Karpas-422 (cell line): ENCODE results near the gene TMEM200C. TPM values are rescaled to one million over a fixed set of nuclear protein-coding genes. Genes with fewer than 3 reads are reported as not detected.
"Not testable (repeated sequence)": the region's sequence is repeated elsewhere in the genome, so short reads cannot be mapped to it uniquely, and the experiment has no call there.

Experiments
- DNase-seq: peaks from one replicate; pipeline ENCODE4 v3.0.0-alpha.2; 2015
- H2AFZ ChIP-seq: fragments of 200-600 bp; sonication (generic); 2 replicates; pipeline ENCODE4 v1.6.1; 2014; ENCODE audit warnings: antibody characterized with exemption, low read length, mixed read lengths
- H3K27ac ChIP-seq: fragments of 200-600 bp; sonication (generic); 2 replicates; pipeline ENCODE4 v1.5.1; 2014; ENCODE audit warnings: mild to moderate bottlenecking, low read length, moderate library complexity
- H3K27me3 ChIP-seq: fragments of 200-600 bp; sonication (generic); 2 replicates; pipeline ENCODE4 v1.6.1; 2014; ENCODE audit warnings: low read length, mixed read lengths
- H3K36me3 ChIP-seq: fragments of 200-600 bp; sonication (generic); 2 replicates; pipeline ENCODE4 v1.6.1; 2014; ENCODE audit warnings: low read length, mixed read lengths; ENCODE audit not compliant: insufficient read depth
- H3K4me1 ChIP-seq: fragments of 200-600 bp; sonication (generic); 2 replicates; pipeline ENCODE4 v1.6.1; 2014; ENCODE audit warnings: mild to moderate bottlenecking, low read length, mixed read lengths
- H3K4me2 ChIP-seq: fragments of 200-600 bp; sonication (generic); 2 replicates; pipeline ENCODE4 v1.6.1; 2014; ENCODE audit warnings: low read length, low read depth, mild to moderate bottlenecking; ENCODE audit not compliant: poor library complexity, severe bottlenecking
- H3K4me3 ChIP-seq: fragments of 200-600 bp; sonication (generic); 2 replicates; pipeline ENCODE4 v1.5.1; 2014; ENCODE audit warnings: mild to moderate bottlenecking, antibody characterized with exemption, low read length, mixed read lengths
- H3K79me2 ChIP-seq: fragments of 200-600 bp; sonication (generic); 2 replicates; pipeline ENCODE4 v1.6.1; 2014; ENCODE audit warnings: mild to moderate bottlenecking, low read length, mixed read lengths
- H3K9ac ChIP-seq: fragments of 200-600 bp; sonication (generic); 2 replicates; pipeline ENCODE4 v1.6.0; 2014; ENCODE audit warnings: low read length
- H3K9me2 ChIP-seq: fragments of 200-600 bp; sonication (generic), shearing (Covaris generic); replicated peaks from 2 replicates; pipeline ENCODE4 v1.6.0; 2014; ENCODE audit warnings: mild to moderate bottlenecking, low read length, moderate library complexity; ENCODE audit not compliant: insufficient read depth
- H3K9me3 ChIP-seq: fragments of 300-700, 200-600 bp; sonication (generic); 2 replicates; pipeline ENCODE4 v1.6.1; 2014; ENCODE audit warnings: low read length, mixed read lengths
- H4K20me1 ChIP-seq: fragments of 200-600 bp; sonication (generic); 2 replicates; pipeline ENCODE4 v1.6.1; 2014; ENCODE audit warnings: mild to moderate bottlenecking, antibody characterized with exemption, low read length, low read depth; ENCODE audit not compliant: insufficient read depth
- total RNA-seq: library from RNA; depleted of rRNA; stranded (reverse); fragments of >200 nt; shearing (Covaris generic); gene quantifications from 2 replicates; pipeline ENCODE4 v1.2.3, GENCODE V29; 2014; ENCODE audit warnings: low replicate concordance

The TMEM200C gene
- total RNA-seq, 1 experiment from 2014 or later = not detected

DNA sequence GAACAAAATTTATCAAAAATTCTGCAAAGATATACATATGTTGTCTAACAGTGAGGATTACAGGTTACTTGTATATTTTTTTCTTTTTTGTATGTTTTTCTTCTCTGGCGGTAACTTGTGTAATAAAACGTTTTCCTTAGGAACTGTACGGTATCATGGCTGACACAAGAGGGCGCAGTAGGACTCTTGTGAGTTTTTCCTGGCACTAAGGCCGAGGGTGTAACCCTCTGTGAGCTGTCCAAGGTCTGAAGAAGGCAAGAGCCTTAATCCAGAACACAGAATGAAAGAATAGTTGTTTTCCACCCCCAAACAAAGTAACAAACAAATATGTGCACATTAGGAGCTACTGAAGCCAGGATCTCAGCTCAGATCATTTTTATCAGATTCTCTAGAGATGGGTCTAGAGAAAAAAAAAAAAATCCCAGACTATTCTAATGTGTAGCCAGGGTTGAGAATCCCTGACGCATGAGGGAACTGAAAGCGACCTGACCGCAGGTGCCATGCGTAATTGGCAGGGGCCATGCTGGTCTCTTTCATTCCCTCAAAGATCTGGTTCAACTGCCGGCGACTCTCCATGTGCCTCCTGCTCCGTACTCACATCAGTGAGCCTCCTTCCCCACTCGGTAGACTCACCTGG is 27.0 kb downstream of the TMEM200C start:
- Histone ChIP-seq H3K9ac (no peak overlapping the region), H3K36me3 (no peaks in the 10 kb centered on the region), H2AFZ (no peak overlapping the region), H3K27me3 (no peaks in the 10 kb centered on the region), H3K9me3 (no peaks in the 10 kb centered on the region), H3K4me1 (peaks cover 45% of the 10 kb centered on the region), H3K4me2 (no peak overlapping the region), H3K9me2 (no peaks in the 10 kb centered on the region), H3K4me3 (no peak overlapping the region), H4K20me1 (no peaks in the 10 kb centered on the region), H3K79me2 (no peaks in the 10 kb centered on the region), H3K27ac (no peak overlapping the region)
- DNase-seq = peak; percentile 94

DNA sequence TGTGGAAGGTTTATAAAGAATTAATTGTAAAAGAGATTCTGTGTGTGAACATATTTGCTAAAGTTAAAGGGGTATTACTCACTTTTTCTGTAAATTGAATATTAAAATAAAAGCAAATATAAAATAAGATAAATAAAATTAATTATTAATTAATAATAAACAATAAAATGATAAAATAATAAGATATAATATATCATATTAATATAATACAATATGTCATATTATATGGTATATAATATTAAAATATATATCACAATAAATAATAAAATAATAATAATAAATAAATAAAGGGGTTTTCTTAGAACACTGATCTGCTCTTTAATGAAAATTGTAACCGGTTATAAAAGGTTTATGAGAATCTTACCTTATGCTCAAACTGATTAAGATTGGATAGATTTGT is 29.8 kb downstream of the TMEM200C start:
- H3K9me2 ChIP-seq = no peaks in the 10 kb centered on the region
- H3K27ac ChIP-seq = no peak overlapping the region
- no peak overlapping the region for H3K9ac ChIP-seq
- peaks cover 22% of the 10 kb centered on the region for H3K4me1 ChIP-seq
- peaks cover 3% of the 10 kb centered on the region; the same call in 1 of the 2 replicates for H3K9me3 ChIP-seq
- no peaks in the 10 kb centered on the region for H3K79me2 ChIP-seq
- no peak overlapping the region for H3K4me3 ChIP-seq
- no peak for DNase-seq
- H3K4me2 ChIP-seq = no peak overlapping the region
- H3K36me3 ChIP-seq = no peaks in the 10 kb centered on the region
- H4K20me1 ChIP-seq = no peaks in the 10 kb centered on the region
- no peaks in the 10 kb centered on the region for H3K27me3 ChIP-seq
- no peak overlapping the region for H2AFZ ChIP-seq

DNA sequence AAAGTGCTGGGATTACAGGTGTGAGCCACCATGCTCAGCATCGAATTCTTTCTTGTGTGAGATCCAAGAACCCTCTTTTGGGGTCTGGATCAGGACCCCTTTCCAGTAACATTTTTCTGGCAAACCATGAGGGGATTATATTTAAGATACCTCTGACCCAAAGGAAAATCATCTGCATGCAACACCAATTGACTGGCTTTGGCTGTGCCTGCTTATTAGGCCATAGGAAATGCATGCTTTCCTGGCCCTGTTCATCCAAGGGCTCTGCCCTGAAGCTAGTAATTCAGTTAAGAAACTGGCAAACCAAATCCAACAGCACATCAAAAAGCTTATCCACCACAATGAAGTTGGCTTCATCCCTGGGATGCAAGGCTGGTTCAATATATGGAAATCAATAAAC is 33.2 kb downstream of the TMEM200C start:
- DNase-seq, H3K27me3 ChIP-seq, H3K9ac ChIP-seq, H3K79me2 ChIP-seq, H4K20me1 ChIP-seq, H3K9me2 ChIP-seq, H3K36me3 ChIP-seq, H3K27ac ChIP-seq, H3K4me1 ChIP-seq, H3K4me2 ChIP-seq, H2AFZ ChIP-seq, H3K9me3 ChIP-seq, H3K4me3 ChIP-seq: not testable (repeated sequence)

DNA sequence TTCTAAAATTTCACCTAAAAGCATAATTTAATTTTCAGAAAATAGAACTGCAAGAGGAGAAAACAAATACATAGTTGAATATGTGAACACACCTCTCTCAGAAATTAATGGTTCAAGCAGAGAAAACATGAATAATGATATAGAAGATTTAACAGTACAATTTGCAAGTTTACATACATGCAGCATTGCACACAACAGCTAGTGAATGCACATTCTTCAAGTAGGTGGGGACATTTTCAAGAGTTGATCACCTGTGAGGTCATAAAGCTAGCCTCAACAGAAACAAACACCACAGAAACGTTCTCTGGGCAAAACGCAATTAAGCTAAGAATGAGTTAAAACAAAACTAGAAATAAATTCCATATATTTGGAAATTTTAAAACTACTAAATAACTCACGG is 38.1 kb downstream of the TMEM200C start:
- no peak overlapping the region for H3K4me2 ChIP-seq
- H3K27ac ChIP-seq = no peak overlapping the region
- H3K4me3 ChIP-seq = no peak overlapping the region
- H3K27me3 ChIP-seq = no peaks in the 10 kb centered on the region; the same call in 1 of the 2 replicates
- no peak overlapping the region for H3K9ac ChIP-seq
- no peak overlapping the region for H2AFZ ChIP-seq
- peaks cover 3% of the 10 kb centered on the region; the same call in 1 of the 2 replicates for H3K9me3 ChIP-seq
- H3K79me2 ChIP-seq = no peaks in the 10 kb centered on the region
- no peaks in the 10 kb centered on the region for H3K9me2 ChIP-seq
- no peaks in the 10 kb centered on the region for H3K36me3 ChIP-seq
- no peaks in the 10 kb centered on the region for H3K4me1 ChIP-seq
- no peaks in the 10 kb centered on the region for H4K20me1 ChIP-seq
- DNase-seq = no peak

DNA sequence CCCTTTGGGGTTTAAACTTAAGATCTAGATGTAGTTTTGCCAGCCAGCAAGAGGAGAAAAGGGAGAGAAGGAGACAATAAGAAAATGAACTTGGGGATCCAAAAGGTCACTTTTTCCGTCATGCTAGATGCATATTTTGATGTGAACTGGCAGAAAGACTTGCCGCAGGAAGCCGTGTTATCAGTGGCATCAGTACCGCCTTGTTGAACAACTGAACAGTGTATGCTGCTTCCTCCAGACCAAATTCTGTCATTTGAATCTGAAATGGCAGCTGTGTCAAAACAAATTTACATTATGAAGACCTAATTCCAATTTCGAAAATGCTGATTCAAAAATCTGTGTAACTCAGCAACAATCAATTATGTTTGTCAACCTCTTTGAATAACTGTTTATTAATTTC is 42.1 kb downstream of the TMEM200C start:
- no peaks in the 10 kb centered on the region; the same call in 1 of the 2 replicates for H3K27me3 ChIP-seq
- no peaks in the 10 kb centered on the region for H3K4me1 ChIP-seq
- no peak overlapping the region for H2AFZ ChIP-seq
- no peak overlapping the region for H3K27ac ChIP-seq
- no peak overlapping the region for H3K9ac ChIP-seq
- no peak for DNase-seq
- H4K20me1 ChIP-seq = no peaks in the 10 kb centered on the region
- no peaks in the 10 kb centered on the region for H3K79me2 ChIP-seq
- no peaks in the 10 kb centered on the region for H3K36me3 ChIP-seq
- no peak overlapping the region for H3K4me3 ChIP-seq
- no peak overlapping the region for H3K4me2 ChIP-seq
- H3K9me3 ChIP-seq = no peaks in the 10 kb centered on the region
- no peaks in the 10 kb centered on the region for H3K9me2 ChIP-seq

GRCh38 chr18:5851998-5852397 is 43.3 kb downstream of the TMEM200C start:
- no peak for DNase-seq
- no peaks in the 10 kb centered on the region for H3K4me1 ChIP-seq
- no peaks in the 10 kb centered on the region for H3K9me3 ChIP-seq
- no peaks in the 10 kb centered on the region for H3K9me2 ChIP-seq
- H3K27me3 ChIP-seq = no peaks in the 10 kb centered on the region
- H3K4me2 ChIP-seq = no peak overlapping the region
- no peaks in the 10 kb centered on the region for H3K36me3 ChIP-seq
- no peak overlapping the region for H3K4me3 ChIP-seq
- H2AFZ ChIP-seq = no peak overlapping the region
- no peaks in the 10 kb centered on the region for H3K79me2 ChIP-seq
- H4K20me1 ChIP-seq = no peaks in the 10 kb centered on the region
- H3K27ac ChIP-seq = no peak overlapping the region
- H3K9ac ChIP-seq = no peak overlapping the region

GRCh38 chr18:5842653-5843052 is 52.7 kb downstream of the TMEM200C start:
- Histone ChIP-seq H3K4me1 (peaks cover 9% of the 10 kb centered on the region), H3K9me3 (no peaks in the 10 kb centered on the region), H3K36me3 (no peaks in the 10 kb centered on the region), H2AFZ (no peak overlapping the region), H3K27ac (no peak overlapping the region), H3K79me2 (no peaks in the 10 kb centered on the region), H3K9me2 (no peaks in the 10 kb centered on the region), H4K20me1 (no peaks in the 10 kb centered on the region), H3K4me2 (no peak overlapping the region), H3K4me3 (no peak overlapping the region), H3K9ac (no peak overlapping the region), H3K27me3 (no peaks in the 10 kb centered on the region)
- DNase-seq = no peak

GRCh38 chr18:5841518-5841917 is 53.8 kb downstream of the TMEM200C start:
- H3K27ac ChIP-seq = no peak overlapping the region
- no peak overlapping the region for H3K4me2 ChIP-seq
- no peaks in the 10 kb centered on the region for H4K20me1 ChIP-seq
- peak; percentile 61 for DNase-seq
- no peaks in the 10 kb centered on the region for H3K9me2 ChIP-seq
- H3K4me3 ChIP-seq = no peak overlapping the region
- H3K9me3 ChIP-seq = no peaks in the 10 kb centered on the region
- H2AFZ ChIP-seq = no peak overlapping the region
- no peaks in the 10 kb centered on the region for H3K79me2 ChIP-seq
- peaks cover 19% of the 10 kb centered on the region for H3K4me1 ChIP-seq
- no peaks in the 10 kb centered on the region for H3K27me3 ChIP-seq
- H3K36me3 ChIP-seq = no peaks in the 10 kb centered on the region
- no peak overlapping the region for H3K9ac ChIP-seq
